ENCODE results near the gene FBXO34. TPM values are rescaled to one million over a fixed set of nuclear protein-coding genes. Genes with fewer than 3 reads are reported as not detected.

The FBXO34 gene
- total RNA-seq, 4 donors from 2014 or later = 29.7 to 48.1 (median 37.3) TPM

- DNase-seq (ENCODE audit: low spot score in 2 of 2) = no peak
- H3K4me3 ChIP-seq (ENCODE audit: low read depth, poor library complexity, severe bottlenecking) = no peak overlapping the region
- no peak for TF ChIP-seq POLR2A (IDR thresholded peaks at IDR 0.05)
- TF ChIP-seq CTCF (IDR thresholded peaks at IDR 0.05) = no peak
- 88% methylated on average over 3 of the region's 3 CpGs for WGBS, 2 donors
- intact Hi-C loops (cut with DNase I; ENCODE audit: low total_unique reads) = no loop called here
Measured at GRCh38 chr14:55294603-55295002, 23.4 kb downstream of the FBXO34 start.

- no peak overlapping the region for H3K4me3 ChIP-seq (ENCODE audit: low read depth, poor library complexity, severe bottlenecking)
- 35 to 50% methylated on average over 6 of the region's 6 CpGs for WGBS, 2 donors
- intact Hi-C loops (cut with DNase I; ENCODE audit: low total_unique reads) = no loop called here
- peak in 1 of 2 donors; percentile 35 for DNase-seq (ENCODE audit: low spot score in 2 of 2)
- TF ChIP-seq CTCF (IDR thresholded peaks at IDR 0.05) = no peak
- TF ChIP-seq POLR2A (IDR thresholded peaks at IDR 0.05) = no peak
Measured at GRCh38 chr14:55297611-55298499, 26.6 kb downstream of the FBXO34 start.

- TF ChIP-seq POLR2A (IDR thresholded peaks at IDR 0.05) = no peak
- no peak for TF ChIP-seq CTCF (IDR thresholded peaks at IDR 0.05)
- intact Hi-C loops (cut with DNase I; ENCODE audit: low total_unique reads) = no loop called here
- 96% methylated on average over 22 of the region's 22 CpGs for WGBS, 2 donors
Measured at GRCh38 chr14:55298500-55298822, 27.2 kb downstream of the FBXO34 start.

GRCh38 chr14:55301437-55302121 lies 30.4 kb downstream of the FBXO34 start:
- DNase-seq (ENCODE audit: low spot score in 2 of 2) = peak in 1 of 2 donors; percentile 28
- intact Hi-C loops (cut with DNase I; ENCODE audit: low total_unique reads) = no loop called here
- TF ChIP-seq POLR2A (IDR thresholded peaks at IDR 0.05) = no peak
- TF ChIP-seq CTCF (IDR thresholded peaks at IDR 0.05) = no peak
- H3K4me3 ChIP-seq (ENCODE audit: low read depth, poor library complexity, severe bottlenecking) = no peak overlapping the region
- WGBS, 2 donors = 71 to 83% methylated on average over 1 of the region's 1 CpG

More at GRCh38 chr14:55298500-55298822, 27.2 kb downstream of the FBXO34 start:
- no peak overlapping the region for H3K4me3 ChIP-seq (ENCODE audit: low read depth, poor library complexity, severe bottlenecking)
- DNase-seq (ENCODE audit: low spot score in 2 of 2) = no peak

- TF ChIP-seq CTCF (IDR thresholded peaks at IDR 0.05) (no peak), POLR2A (IDR thresholded peaks at IDR 0.05) (no peak)
- no peak overlapping the region for H3K4me3 ChIP-seq (ENCODE audit: low read depth, poor library complexity, severe bottlenecking)
- no peak for DNase-seq (ENCODE audit: low spot score in 2 of 2)
- WGBS, 2 donors = 50 to 55% methylated on average over 5 of the region's 5 CpGs
- intact Hi-C loops (cut with DNase I; ENCODE audit: low total_unique reads) = no loop called here
Measured at GRCh38 chr14:55302367-55303124, 31.3 kb downstream of the FBXO34 start.
